ENCODE data around the gene OR7A5.

DNA sequence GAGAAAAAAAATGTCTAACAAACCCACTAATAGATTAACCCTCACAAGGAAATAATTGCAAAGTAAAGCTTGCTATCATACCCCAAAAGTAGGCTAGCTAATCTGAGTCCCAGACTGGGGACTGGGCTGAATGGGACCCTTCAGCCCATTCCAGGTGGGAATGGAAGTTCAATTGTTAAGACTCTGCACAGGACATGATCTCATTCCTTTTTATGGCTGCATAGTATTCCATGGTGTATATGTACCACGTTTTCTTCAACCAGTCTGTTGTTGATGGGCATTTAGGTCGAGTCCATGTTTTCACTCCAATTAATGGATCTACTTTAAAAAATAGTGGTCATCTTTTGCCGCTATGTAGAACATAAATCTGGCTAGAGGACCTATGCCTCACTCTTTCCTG is 17.9 kb downstream of the OR7A5 start:
- TF ChIP-seq, protein P1, sequence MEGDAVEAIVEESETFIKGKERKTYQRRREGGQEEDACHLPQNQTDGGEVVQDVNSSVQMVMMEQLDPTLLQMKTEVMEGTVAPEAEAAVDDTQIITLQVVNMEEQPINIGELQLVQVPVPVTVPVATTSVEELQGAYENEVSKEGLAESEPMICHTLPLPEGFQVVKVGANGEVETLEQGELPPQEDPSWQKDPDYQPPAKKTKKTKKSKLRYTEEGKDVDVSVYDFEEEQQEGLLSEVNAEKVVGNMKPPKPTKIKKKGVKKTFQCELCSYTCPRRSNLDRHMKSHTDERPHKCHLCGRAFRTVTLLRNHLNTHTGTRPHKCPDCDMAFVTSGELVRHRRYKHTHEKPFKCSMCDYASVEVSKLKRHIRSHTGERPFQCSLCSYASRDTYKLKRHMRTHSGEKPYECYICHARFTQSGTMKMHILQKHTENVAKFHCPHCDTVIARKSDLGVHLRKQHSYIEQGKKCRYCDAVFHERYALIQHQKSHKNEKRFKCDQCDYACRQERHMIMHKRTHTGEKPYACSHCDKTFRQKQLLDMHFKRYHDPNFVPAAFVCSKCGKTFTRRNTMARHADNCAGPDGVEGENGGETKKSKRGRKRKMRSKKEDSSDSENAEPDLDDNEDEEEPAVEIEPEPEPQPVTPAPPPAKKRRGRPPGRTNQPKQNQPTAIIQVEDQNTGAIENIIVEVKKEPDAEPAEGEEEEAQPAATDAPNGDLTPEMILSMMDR (IDR thresholded peaks at IDR 0.05; ENCODE audit: control extremely low read depth in 1 of 3, insufficient read depth in 1 of 3, low read depth in 1 of 3, low read length in 3 of 3), result no peak
- TF ChIP-seq POLR2A (IDR thresholded peaks at IDR 0.05; ENCODE audit: control extremely low read depth in 1 of 2, low read depth in 2 of 2, low read length in 2 of 2) (no peak), SRF (IDR thresholded peaks at IDR 0.05; ENCODE audit: low read depth, low read length) (no peak), BRCA1 (IDR thresholded peaks at IDR 0.05; ENCODE audit: low read depth, low read length) (no peak), YY1 (IDR thresholded peaks at IDR 0.05; ENCODE audit: low read depth, low read length) (no peak), JUN (IDR thresholded peaks at IDR 0.05; ENCODE audit: low read depth, low read length) (no peak), EP300 (IDR thresholded peaks at IDR 0.05; ENCODE audit: borderline replicate concordance in 1 of 2, low read depth in 2 of 2, low read length in 2 of 2) (no peak), SUZ12 (IDR thresholded peaks at IDR 0.05; ENCODE audit: low read length) (no peak)
- TF ChIP-seq, protein P2, sequence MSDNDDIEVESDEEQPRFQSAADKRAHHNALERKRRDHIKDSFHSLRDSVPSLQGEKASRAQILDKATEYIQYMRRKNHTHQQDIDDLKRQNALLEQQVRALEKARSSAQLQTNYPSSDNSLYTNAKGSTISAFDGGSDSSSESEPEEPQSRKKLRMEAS (IDR thresholded peaks at IDR 0.05), result no peak
- TF ChIP-seq, protein P3, sequence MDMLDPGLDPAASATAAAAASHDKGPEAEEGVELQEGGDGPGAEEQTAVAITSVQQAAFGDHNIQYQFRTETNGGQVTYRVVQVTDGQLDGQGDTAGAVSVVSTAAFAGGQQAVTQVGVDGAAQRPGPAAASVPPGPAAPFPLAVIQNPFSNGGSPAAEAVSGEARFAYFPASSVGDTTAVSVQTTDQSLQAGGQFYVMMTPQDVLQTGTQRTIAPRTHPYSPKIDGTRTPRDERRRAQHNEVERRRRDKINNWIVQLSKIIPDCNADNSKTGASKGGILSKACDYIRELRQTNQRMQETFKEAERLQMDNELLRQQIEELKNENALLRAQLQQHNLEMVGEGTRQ (IDR thresholded peaks at IDR 0.05; ENCODE audit: low read length), result no peak
